H9 (cell line): Measurements from ENCODE around the gene IFIT1B. TPM values are rescaled to one million over a fixed set of nuclear protein-coding genes. Genes with fewer than 3 reads are reported as not detected.

Experiments used
- DNase-seq: peaks from one replicate; pipeline ENCODE4 v3.0.0-alpha.2; 2017
- H2AFZ ChIP-seq: one replicate; pipeline ENCODE4 v1.6.1; 2013; ENCODE audit warnings: mild to moderate bottlenecking, low read length, control low read depth, moderate library complexity
- H2AK5ac ChIP-seq: 2 replicates; pipeline ENCODE4 v1.6.1; 2013; ENCODE audit warnings: low read length, control low read depth, mixed read lengths; ENCODE audit not compliant: insufficient read length
- H2BK120ac ChIP-seq: one replicate; pipeline ENCODE4 v1.6.1; 2013; ENCODE audit warnings: low read depth, mild to moderate bottlenecking, low read length, control low read depth, inconsistent platforms; ENCODE audit not compliant: poor library complexity, severe bottlenecking
- H2BK12ac ChIP-seq: 2 replicates; pipeline ENCODE4 v1.6.1; 2013; ENCODE audit warnings: low read length, control low read depth, mixed read lengths, low read depth; ENCODE audit not compliant: insufficient read length
- H2BK15ac ChIP-seq: 2 replicates; pipeline ENCODE4 v1.6.1; 2013; ENCODE audit warnings: low read depth, low read length, control low read depth
- H2BK20ac ChIP-seq: one replicate; pipeline ENCODE4 v1.6.1; 2013; ENCODE audit warnings: low read depth, mild to moderate bottlenecking, low read length, control low read depth, inconsistent platforms; ENCODE audit not compliant: poor library complexity, severe bottlenecking
- H2BK5ac ChIP-seq: 2 replicates; pipeline ENCODE4 v1.6.1; 2013; ENCODE audit warnings: low read length, control low read depth, mixed read lengths; ENCODE audit not compliant: insufficient read length
- H3K14ac ChIP-seq: 2 replicates; pipeline ENCODE4 v1.6.1; 2013; ENCODE audit warnings: low read length, control low read depth; ENCODE audit not compliant: insufficient read depth
- H3K18ac ChIP-seq: 2 replicates; pipeline ENCODE4 v1.6.1; 2013; ENCODE audit warnings: low read depth, mild to moderate bottlenecking, mixed read lengths, low read length, control low read depth; ENCODE audit not compliant: insufficient read length
- H3K23ac ChIP-seq: 2 replicates; pipeline ENCODE4 v1.6.1; 2013; ENCODE audit warnings: low read length, control low read depth, mixed read lengths, low read depth; ENCODE audit not compliant: insufficient read length
- H3K23me2 ChIP-seq: 2 replicates; pipeline ENCODE4 v1.6.1; 2013; ENCODE audit warnings: low read depth, mild to moderate bottlenecking, mixed read lengths, low read length, control low read depth; ENCODE audit not compliant: insufficient read length, poor library complexity, severe bottlenecking
- H3K27ac ChIP-seq: 2 replicates; pipeline ENCODE4 v1.5.1; 2013; ENCODE audit warnings: low read length, control low read depth, mixed read lengths, low read depth; ENCODE audit not compliant: insufficient read length
- H3K27me3 ChIP-seq: 2 replicates; pipeline ENCODE4 v1.6.1; 2013; ENCODE audit warnings: low read length, control low read depth, inconsistent platforms; ENCODE audit not compliant: insufficient read depth
- H3K4ac ChIP-seq: 2 replicates; pipeline ENCODE4 v1.6.1; 2013; ENCODE audit warnings: low read depth, mild to moderate bottlenecking, control low read depth, inconsistent platforms, low read length, moderate library complexity
- H3K4me1 ChIP-seq: 2 replicates; pipeline ENCODE4 v1.6.1; 2013; ENCODE audit warnings: low read length, control low read depth, inconsistent platforms; ENCODE audit not compliant: insufficient read depth
- H3K4me2 ChIP-seq: 2 replicates; pipeline ENCODE4 v1.6.1; 2013; ENCODE audit warnings: low read length, control low read depth, mixed read lengths; ENCODE audit not compliant: insufficient read length, insufficient read depth
- H3K56ac ChIP-seq: 2 replicates; pipeline ENCODE4 v1.6.1; 2013; ENCODE audit warnings: low read depth, mild to moderate bottlenecking, mixed read lengths, low read length, control low read depth; ENCODE audit not compliant: insufficient read length
- H3K79me1 ChIP-seq: 2 replicates; pipeline ENCODE4 v1.6.1; 2013; ENCODE audit warnings: low read depth, mild to moderate bottlenecking, moderate library complexity, low read length, control low read depth, inconsistent platforms; ENCODE audit not compliant: insufficient read depth, poor library complexity, severe bottlenecking
- H3K79me2 ChIP-seq: 2 replicates; pipeline ENCODE4 v1.6.1; 2013; ENCODE audit warnings: low read length, control low read depth, inconsistent platforms; ENCODE audit not compliant: insufficient read depth
- H3K9ac ChIP-seq: 2 replicates; pipeline ENCODE4 v1.6.1; 2013; ENCODE audit warnings: low read length, control low read depth, mixed read lengths; ENCODE audit not compliant: insufficient read length; ENCODE audit errors: extremely low read depth
- H3K9me3 ChIP-seq: one replicate; pipeline ENCODE4 v1.6.1; 2013; ENCODE audit warnings: low read depth, low read length, inconsistent platforms; ENCODE audit not compliant: control insufficient read depth
- H3T11ph ChIP-seq: one replicate; pipeline ENCODE4 v1.6.1; 2013; ENCODE audit warnings: mild to moderate bottlenecking, low read length, control low read depth, inconsistent platforms
- H4K20me1 ChIP-seq: one replicate; pipeline ENCODE4 v1.6.1; 2013; ENCODE audit not compliant: control insufficient read depth, insufficient read length, insufficient read depth
- H4K5ac ChIP-seq: 2 replicates; pipeline ENCODE4 v1.6.1; 2013; ENCODE audit warnings: low read depth, mild to moderate bottlenecking, mixed read lengths, low read length, control low read depth; ENCODE audit not compliant: insufficient read length
- H4K8ac ChIP-seq: replicated peaks from 2 replicates; pipeline ENCODE4 v1.6.1; 2013; ENCODE audit warnings: low read length, control low read depth, mixed read lengths, low read depth; ENCODE audit not compliant: insufficient read length
- H4K91ac ChIP-seq: 2 replicates; pipeline ENCODE4 v1.6.1; 2013; ENCODE audit warnings: low read depth, mild to moderate bottlenecking, moderate library complexity, mixed read lengths, low read length, control low read depth; ENCODE audit not compliant: insufficient read length
- H3K27ac Mint-ChIP-seq, 3 experiments: 2 replicates in 2 of 3; 3 replicates in 1 of 3; pipeline ENCODE4 v1.8.0; 2020 to 2021; ENCODE audit warnings: mixed read lengths in 3 of 3, mild to moderate bottlenecking in 1 of 3, moderate library complexity in 1 of 3
- H3K27me3 Mint-ChIP-seq: 2 replicates; pipeline ENCODE4 v1.8.0; 2021; ENCODE audit warnings: low read depth, mild to moderate bottlenecking, moderate library complexity, mixed read lengths
- H3K36me3 Mint-ChIP-seq, 3 experiments: 2 replicates in 2 of 3; 3 replicates in 1 of 3; pipeline ENCODE4 v1.8.0; 2020 to 2021; ENCODE audit warnings: low read depth in 3 of 3, mixed read lengths in 3 of 3; ENCODE audit not compliant: insufficient read depth in 1 of 3
- H3K4me1 Mint-ChIP-seq, 2 experiments: 2 replicates each; pipeline ENCODE4 v1.8.0; 2020; ENCODE audit warnings: mixed read lengths in 2 of 2
- H3K4me3 Mint-ChIP-seq, 2 experiments: 2 replicates in 1 of 2; 3 replicates in 1 of 2; pipeline ENCODE4 v1.8.0; 2020 to 2021; ENCODE audit warnings: mild to moderate bottlenecking in 2 of 2, mixed read lengths in 2 of 2, moderate library complexity in 1 of 2
- H3K9me3 Mint-ChIP-seq, 2 experiments: 2 replicates in 1 of 2; 3 replicates in 1 of 2; pipeline ENCODE4 v1.8.0; 2020; ENCODE audit warnings: mild to moderate bottlenecking in 2 of 2, mixed read lengths in 2 of 2, moderate library complexity in 1 of 2
- CTCF ChIP-seq: fragments of 200-600 bp; sonication (generic); conservative IDR thresholded peaks from 3 replicates; pipeline ENCODE4 v1.8.0; 2021; ENCODE audit warnings: antibody characterized with exemption, mild to moderate bottlenecking
- WGBS: extraction: QIAGEN DNeasy Blood & Tissue Kit; methylation state at CpG from one replicate; pipeline ENCODE4 v1.1.7; 2013; ENCODE audit warnings: missing lambda C conversion rate, low lambda C conversion rate, mixed read lengths; ENCODE audit not compliant: insufficient read length; ENCODE audit errors: extremely low coverage; 5-methylcytosine and 5-hydroxymethylcytosine counted together
- total RNA-seq: library from RNA; stranded (reverse); gene quantifications from 2 replicates; pipeline ENCODE4 v1.2.1, GENCODE V29; 2021

IFIT1B gene
- total RNA-seq, 1 experiment from 2014 or later, result not detected

- Histone ChIP-seq H3T11ph (no peak overlapping the region), H2AFZ (no peak overlapping the region), H2BK20ac (no peak overlapping the region), H3K27ac (no peak overlapping the region), H3K9ac (no peak overlapping the region), H3K23me2 (peaks cover 2% of the 10 kb centered on the region), H4K5ac (no peak overlapping the region), H3K4me1 (peaks cover 4% of the 10 kb centered on the region; the same call in 1 of the 2 replicates), H2BK15ac (no peak overlapping the region), H2BK12ac (no peak overlapping the region), H3K79me1 (no peaks in the 10 kb centered on the region), H3K14ac (no peak overlapping the region), H3K4ac (no peak overlapping the region), H3K23ac (no peak overlapping the region), H3K9me3 (no peaks in the 10 kb centered on the region), H3K18ac (no peak overlapping the region), H4K8ac (no peak overlapping the region), H4K20me1 (no peaks in the 10 kb centered on the region), H4K91ac (no peak overlapping the region), H2BK120ac (no peak overlapping the region), H3K27me3 (no peaks in the 10 kb centered on the region), H2BK5ac (no peak overlapping the region), H3K79me2 (no peaks in the 10 kb centered on the region), H3K4me2 (no peak overlapping the region), H3K56ac (no peak overlapping the region), H2AK5ac (no peak overlapping the region)
- Mint-ChIP-seq H3K27me3 (no peaks in the 10 kb centered on the region), H3K4me1 (peaks cover 14 to 20% of the 10 kb centered on the region in 2 experiments), H3K9me3 (no peaks in the 10 kb centered on the region), H3K36me3 (no peaks in the 10 kb centered on the region), H3K4me3 (no peak overlapping the region), H3K27ac (no peak overlapping the region)
- no peak for DNase-seq
- no CpG with 5 or more reads among the region's 1 CpG for WGBS
- peak; percentile 58; the same call in 2 of the 3 replicates for TF ChIP-seq CTCF
These were observed 11.4 kb downstream of the IFIT1B start for GRCh38 chr10:89389254-89389653.
